ENCODE results near the gene MICALL1. TPM values are rescaled to one million over a fixed set of nuclear protein-coding genes. Genes with fewer than 3 reads are reported as not detected.

The MICALL1 gene
- total and polyA plus RNA-seq, 2 experiments from 2014 or later: 13.6 to 34.9 TPM

- Histone ChIP-seq H3K9me3 (ENCODE audit: low read depth) (no peaks in the 10 kb centered on the region), H3K27me3 (no peaks in the 10 kb centered on the region), H3K36me3 (no peaks in the 10 kb centered on the region), H3K4me3 (no peak overlapping the region), H3K27ac (peak overlapping the region; percentile 73), H3K4me1 (ENCODE audit: low read depth) (peaks cover 20% of the 10 kb centered on the region)
- TF ChIP-seq CTCF (IDR thresholded peaks at IDR 0.05; ENCODE audit: low read depth, low read length): no peak
- DNase-seq (ENCODE audit: low read depth in 1 of 2, low spot score in 1 of 2): no peak
Measured at GRCh38 chr22:37909766-37910165, 3.7 kb downstream of the MICALL1 start.

- Histone ChIP-seq H3K4me3 (no peak overlapping the region), H3K36me3 (no peaks in the 10 kb centered on the region), H3K4me1 (ENCODE audit: low read depth) (peaks cover 20% of the 10 kb centered on the region), H3K27ac (peak overlapping the region; percentile 73), H3K27me3 (no peaks in the 10 kb centered on the region), H3K9me3 (ENCODE audit: low read depth) (no peaks in the 10 kb centered on the region)
- DNase-seq (ENCODE audit: low read depth in 1 of 2, low spot score in 1 of 2): no peak
- no peak for TF ChIP-seq CTCF (IDR thresholded peaks at IDR 0.05; ENCODE audit: low read depth, low read length)
Measured at GRCh38 chr22:37910890-37911672, 5.0 kb downstream of the MICALL1 start.

GRCh38 chr22:37911697-37912096 is 5.6 kb downstream of the MICALL1 start:
- Histone ChIP-seq H3K36me3 (no peaks in the 10 kb centered on the region), H3K27ac (no peak overlapping the region), H3K4me1 (ENCODE audit: low read depth) (peaks cover 20% of the 10 kb centered on the region), H3K27me3 (no peaks in the 10 kb centered on the region), H3K9me3 (ENCODE audit: low read depth) (no peaks in the 10 kb centered on the region), H3K4me3 (no peak overlapping the region)
- no peak for TF ChIP-seq CTCF (IDR thresholded peaks at IDR 0.05; ENCODE audit: low read depth, low read length)
- no peak for DNase-seq (ENCODE audit: low read depth in 1 of 2, low spot score in 1 of 2)

GRCh38 chr22:37912171-37912570 is 6.1 kb downstream of the MICALL1 start:
- H3K27ac ChIP-seq: no peak overlapping the region
- H3K4me1 ChIP-seq (ENCODE audit: low read depth): peaks cover 16% of the 10 kb centered on the region
- H3K27me3 ChIP-seq: no peaks in the 10 kb centered on the region
- H3K9me3 ChIP-seq (ENCODE audit: low read depth): no peaks in the 10 kb centered on the region
- no peak overlapping the region for H3K4me3 ChIP-seq
- H3K36me3 ChIP-seq: no peaks in the 10 kb centered on the region
- no peak for DNase-seq (ENCODE audit: low read depth in 1 of 2, low spot score in 1 of 2)
- TF ChIP-seq CTCF (IDR thresholded peaks at IDR 0.05; ENCODE audit: low read depth, low read length): no peak

GRCh38 chr22:37913233-37913721 is 7.2 kb downstream of the MICALL1 start:
- H3K4me1 ChIP-seq (ENCODE audit: low read depth): peaks cover 15% of the 10 kb centered on the region
- H3K4me3 ChIP-seq: no peak overlapping the region
- no peaks in the 10 kb centered on the region for H3K27me3 ChIP-seq
- H3K36me3 ChIP-seq: no peaks in the 10 kb centered on the region
- TF ChIP-seq CTCF (IDR thresholded peaks at IDR 0.05; ENCODE audit: low read depth, low read length): no peak
- no peak for DNase-seq (ENCODE audit: low read depth in 1 of 2, low spot score in 1 of 2)
- H3K9me3 ChIP-seq (ENCODE audit: low read depth): no peaks in the 10 kb centered on the region
- H3K27ac ChIP-seq: no peak overlapping the region

Data from cardiac muscle cell (in vitro differentiated cells and primary cell).